Endothelial cell of umbilical vein (primary cell): ENCODE measurements around the gene SERTAD4. TPM values are rescaled to one million over a fixed set of nuclear protein-coding genes. Genes with fewer than 3 reads are reported as not detected.

Experiments used
- BruUV-seq: library from RNA; stranded (reverse); fragments of 400-500 nt; replicated peaks from 2 replicates; lab custom pipeline; 2021; lab: Mats Ljungman, UMichigan
- CTCF ChIA-PET: fragments of 300-600, 350-600 bp; sonication (Branson Sonifier 250); formaldehyde crosslinking; loops from one replicate; lab custom pipeline; 2021; ENCODE audit warnings: antibody characterized with exemption, inconsistent platforms; lab: Charles Lee
- POLR2A ChIA-PET: fragments of 300-600, 350-600 bp; sonication (Branson Sonifier 250); formaldehyde crosslinking; loops from one replicate; lab custom pipeline; 2021; ENCODE audit warnings: antibody characterized with exemption, inconsistent platforms; lab: Charles Lee
- DNase-seq: peaks from one replicate; pipeline ENCODE4 v3.0.0-alpha.2; 2011; ENCODE audit warnings: low read depth, low spot score
- FAIRE-seq: peaks from 2 replicates; lab custom pipeline; 2011; peaks lifted over from hg19 to GRCh38; lab: Jason Lieb, UNC
- H2AFZ ChIP-seq: 2 replicates; pipeline ENCODE4 v1.6.0; 2012; ENCODE audit warnings: low read depth, low read length, control low read depth, inconsistent platforms
- H3K27ac ChIP-seq: 2 replicates; pipeline ENCODE4 v1.5.1; 2011; ENCODE audit warnings: low read depth, mild to moderate bottlenecking, control low read depth, low read length, moderate library complexity; ENCODE audit not compliant: insufficient read depth
- H3K27me3 ChIP-seq, 2 experiments: 2 replicates each; pipeline versions ENCODE4 v1.6.0 to v1.6.1; 2011; ENCODE audit warnings: low read length in 2 of 2, mixed read lengths in 1 of 2; ENCODE audit not compliant: control insufficient read depth in 2 of 2, insufficient read depth in 2 of 2
- H3K36me3 ChIP-seq, 2 experiments: 2 replicates in 1 of 2; 3 replicates in 1 of 2; pipeline ENCODE4 v1.5.1; 2011; ENCODE audit warnings: low read length in 2 of 2, mild to moderate bottlenecking in 1 of 2, moderate library complexity in 1 of 2; ENCODE audit not compliant: control insufficient read depth in 2 of 2, insufficient read depth in 2 of 2; ENCODE audit errors: extremely low read depth in 1 of 2
- H3K4me1 ChIP-seq: 3 replicates; pipeline ENCODE4 v1.5.1; 2011; ENCODE audit warnings: mild to moderate bottlenecking, low read length; ENCODE audit not compliant: control insufficient read depth, insufficient read depth; ENCODE audit errors: extremely low read depth
- H3K4me2 ChIP-seq: 2 replicates; pipeline ENCODE4 v1.6.1; 2011; ENCODE audit warnings: low read length, control low read depth, mixed read lengths; ENCODE audit not compliant: insufficient read depth
- H3K4me3 ChIP-seq, 3 experiments: fragments of 200-600 bp in 1 of 3; sonication (generic), shearing (Covaris generic) in 1 of 3; replicated peaks in 1 of 3; 2 replicates each; pipeline ENCODE4 v1.5.1; 2011 to 2016; ENCODE audit warnings: control low read depth in 3 of 3, low read length in 3 of 3, mild to moderate bottlenecking in 2 of 3, inconsistent platforms in 1 of 3, low read depth in 1 of 3, moderate library complexity in 1 of 3; ENCODE audit not compliant: insufficient read depth in 1 of 3
- H3K79me2 ChIP-seq: 2 replicates; pipeline ENCODE4 v1.6.0; 2012; ENCODE audit warnings: low read length, inconsistent platforms; ENCODE audit not compliant: control insufficient read depth, insufficient read depth
- H3K9ac ChIP-seq: replicated peaks from 2 replicates; pipeline ENCODE3; 2011; ENCODE audit warnings: low read length, control low read depth; ENCODE audit not compliant: insufficient read depth; ENCODE audit errors: extremely low read depth
- H3K9me1 ChIP-seq: replicated peaks from 3 replicates; pipeline ENCODE4 v1.6.0; 2011; ENCODE audit warnings: mild to moderate bottlenecking, low read length; ENCODE audit not compliant: control insufficient read depth, insufficient read depth; ENCODE audit errors: extremely low read depth
- H3K9me3 ChIP-seq: replicated peaks from 2 replicates; pipeline ENCODE4 v1.5.1; 2012; ENCODE audit warnings: low read length, inconsistent platforms; ENCODE audit not compliant: control insufficient read depth, insufficient read depth
- H4K20me1 ChIP-seq: replicated peaks from 2 replicates; pipeline ENCODE3; 2011; ENCODE audit warnings: mild to moderate bottlenecking, low read length; ENCODE audit not compliant: control insufficient read depth, insufficient read depth; ENCODE audit errors: extremely low read depth
- EZH2 ChIP-seq: IDR thresholded peaks from 2 replicates; pipeline ENCODE4 v1.6.1; 2012; ENCODE audit warnings: borderline replicate concordance, low read depth, mild to moderate bottlenecking, moderate library complexity, low read length, inconsistent platforms; ENCODE audit not compliant: severe bottlenecking
- FOS ChIP-seq: IDR thresholded peaks from 2 replicates; pipeline ENCODE4 v1.6.1; 2011; ENCODE audit warnings: mild to moderate bottlenecking, low read length, moderate library complexity, borderline replicate concordance; ENCODE audit not compliant: insufficient read depth
- GATA2 ChIP-seq: IDR thresholded peaks from 2 replicates; pipeline ENCODE4 v1.7.0; 2011; ENCODE audit warnings: low read depth, mild to moderate bottlenecking, moderate library complexity, mixed read lengths, low read length; ENCODE audit not compliant: insufficient read length, insufficient read depth
- JUN ChIP-seq: IDR thresholded peaks from 2 replicates; pipeline ENCODE4 v1.6.1; 2011; ENCODE audit warnings: borderline replicate concordance, low read depth; ENCODE audit not compliant: insufficient read length, insufficient read depth
- MAX ChIP-seq: IDR thresholded peaks from 2 replicates; pipeline ENCODE4 v1.6.1; 2011; ENCODE audit not compliant: insufficient read depth, insufficient read length
- MYC ChIP-seq: IDR thresholded peaks from one replicate; pipeline ENCODE4 v1.6.1; 2011; ENCODE audit warnings: mild to moderate bottlenecking, low read depth, low read length
- POLR2AphosphoS5 ChIP-seq: IDR thresholded peaks from 2 replicates; pipeline ENCODE4 v1.6.1; 2012; ENCODE audit warnings: low read depth, mild to moderate bottlenecking, control low read depth, low read length, moderate library complexity; ENCODE audit not compliant: insufficient read depth
- dilution Hi-C: fragments of 300-500 bp; cut with MboI; formaldehyde crosslinking; loops from one replicate; pipeline ENCODE4 v1.15.0; 2019; ENCODE audit warnings: low sequenced_read_pairs; ENCODE audit not compliant: extremely low pct_ligation_motif_present
- intact Hi-C: fragments of 100-400 bp; cut with micrococcal nuclease; formaldehyde crosslinking; loops from one replicate; pipeline ENCODE4 v1.10.0; 2022
- polyA plus RNA-seq, 4 experiments: library from polyadenylated mRNA; depleted of rRNA in 3 of 4; stranded (reverse) in 3 of 4; unstranded in 1 of 4; fragments of >200 nt; gene quantifications; 2 replicates each; pipeline versions ENCODE4 v1.2.1 to v1.2.3, GENCODE V29; 2011 to 2012; ENCODE audit warnings: missing spikeins in 1 of 4
- total RNA-seq: library from RNA; stranded (reverse); gene quantifications from 2 replicates; pipeline ENCODE4 v1.2.3, GENCODE V29; 2021

Gene SERTAD4
- total and polyA plus RNA-seq, 2 donors (not counting 3 experiments of a cell fraction or from before 2014, with no cell fraction given) = 4.0 to 11.3 TPM

- DNase-seq (no peak), FAIRE-seq (no peak)
- Histone ChIP-seq H3K9me1 (no peaks in the 10 kb centered on the region), H3K36me3 (no peaks in the 10 kb centered on the region), H3K9me3 (no peaks in the 10 kb centered on the region), H3K4me3 (no peak overlapping the region), H3K4me2 (no peak overlapping the region), H3K4me1 (no peaks in the 10 kb centered on the region), H3K27me3 (peaks cover 3 to 15% of the 10 kb centered on the region in 2 experiments), H4K20me1 (no peaks in the 10 kb centered on the region), H3K79me2 (no peaks in the 10 kb centered on the region), H3K27ac (no peak overlapping the region), H2AFZ (no peak overlapping the region), H3K9ac (no peak overlapping the region)
- ChIA-PET POLR2A (no interaction called here), CTCF (no interaction called here)
- TF ChIP-seq MAX (no peak), FOS (no peak), JUN (no peak), POLR2AphosphoS5 (no peak), GATA2 (no peak), MYC (no peak), EZH2 (no peak)
- no TSS peak for BruUV-seq
- dilution Hi-C loops (no loop called here), intact Hi-C loops (no loop called here)
These were observed 14.5 kb upstream of the SERTAD4 start for GRCh38 chr1:210218047-210218446.
